Astrocyte (in vitro differentiated cells and primary cell): ENCODE measurements around the gene CMIP.

Experiments used
- CTCF ChIP-seq: IDR thresholded peaks from 2 replicates; pipeline ENCODE4 v1.5.1; 2011; ENCODE audit warnings: low read depth, mild to moderate bottlenecking, inconsistent platforms, low read length, moderate library complexity; ENCODE audit not compliant: insufficient read depth
- EZH2 ChIP-seq: IDR thresholded peaks from 2 replicates; pipeline ENCODE4 v1.6.1; 2012; ENCODE audit warnings: mild to moderate bottlenecking, low read length, inconsistent platforms; ENCODE audit not compliant: insufficient read depth

- no peak for TF ChIP-seq CTCF
- TF ChIP-seq EZH2 = no peak
These were observed 45.1 kb downstream of the CMIP start for GRCh38 chr16:81489547-81490267.
